ENCODE measurements around the gene TECRL.

- TF ChIP-seq EZH2 (IDR thresholded peaks at IDR 0.05; ENCODE audit: borderline replicate concordance, low read depth, low read length, poor library complexity, severe bottlenecking) (no peak), CTCF (conservative IDR thresholded peaks at IDR 0.05; ENCODE audit: low read depth, low read length) (no peak)
These were observed 23.4 kb upstream of the TECRL start for GRCh38 chr4:64432674-64433073.

Data from A673 (cell line).